ENCODE measurements around the gene KRT85.
A peak's percentile ranks its signal among the peaks of the same experiment; 100 is the strongest.

Gene KRT85

DNA sequence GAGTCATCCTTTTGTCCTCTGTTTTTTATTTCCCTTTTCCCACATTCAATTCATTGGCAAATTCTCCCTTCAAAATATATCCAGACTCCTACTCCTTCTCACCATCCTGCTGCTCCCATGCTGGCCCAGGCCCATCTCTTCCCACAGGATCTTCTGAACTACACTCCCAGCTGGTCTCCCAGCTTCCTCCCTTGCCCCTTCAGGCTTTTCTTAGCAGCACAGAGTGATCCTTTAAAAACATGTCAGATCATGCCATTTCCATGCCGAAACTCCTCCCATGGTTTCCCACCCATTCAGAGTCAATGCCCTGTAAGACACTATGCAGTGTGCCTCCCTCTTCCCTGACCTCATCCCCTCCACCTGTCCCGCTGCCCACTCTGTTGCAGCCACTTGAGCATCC, 20.6 kb upstream of the KRT85 start:
- no peak overlapping the region for H3K27ac ChIP-seq
- TF ChIP-seq, protein P1, sequence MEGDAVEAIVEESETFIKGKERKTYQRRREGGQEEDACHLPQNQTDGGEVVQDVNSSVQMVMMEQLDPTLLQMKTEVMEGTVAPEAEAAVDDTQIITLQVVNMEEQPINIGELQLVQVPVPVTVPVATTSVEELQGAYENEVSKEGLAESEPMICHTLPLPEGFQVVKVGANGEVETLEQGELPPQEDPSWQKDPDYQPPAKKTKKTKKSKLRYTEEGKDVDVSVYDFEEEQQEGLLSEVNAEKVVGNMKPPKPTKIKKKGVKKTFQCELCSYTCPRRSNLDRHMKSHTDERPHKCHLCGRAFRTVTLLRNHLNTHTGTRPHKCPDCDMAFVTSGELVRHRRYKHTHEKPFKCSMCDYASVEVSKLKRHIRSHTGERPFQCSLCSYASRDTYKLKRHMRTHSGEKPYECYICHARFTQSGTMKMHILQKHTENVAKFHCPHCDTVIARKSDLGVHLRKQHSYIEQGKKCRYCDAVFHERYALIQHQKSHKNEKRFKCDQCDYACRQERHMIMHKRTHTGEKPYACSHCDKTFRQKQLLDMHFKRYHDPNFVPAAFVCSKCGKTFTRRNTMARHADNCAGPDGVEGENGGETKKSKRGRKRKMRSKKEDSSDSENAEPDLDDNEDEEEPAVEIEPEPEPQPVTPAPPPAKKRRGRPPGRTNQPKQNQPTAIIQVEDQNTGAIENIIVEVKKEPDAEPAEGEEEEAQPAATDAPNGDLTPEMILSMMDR (IDR thresholded peaks at IDR 0.05) = no peak
- no peak for TF ChIP-seq ZFX (IDR thresholded peaks at IDR 0.05; ENCODE audit: borderline replicate concordance)

DNA sequence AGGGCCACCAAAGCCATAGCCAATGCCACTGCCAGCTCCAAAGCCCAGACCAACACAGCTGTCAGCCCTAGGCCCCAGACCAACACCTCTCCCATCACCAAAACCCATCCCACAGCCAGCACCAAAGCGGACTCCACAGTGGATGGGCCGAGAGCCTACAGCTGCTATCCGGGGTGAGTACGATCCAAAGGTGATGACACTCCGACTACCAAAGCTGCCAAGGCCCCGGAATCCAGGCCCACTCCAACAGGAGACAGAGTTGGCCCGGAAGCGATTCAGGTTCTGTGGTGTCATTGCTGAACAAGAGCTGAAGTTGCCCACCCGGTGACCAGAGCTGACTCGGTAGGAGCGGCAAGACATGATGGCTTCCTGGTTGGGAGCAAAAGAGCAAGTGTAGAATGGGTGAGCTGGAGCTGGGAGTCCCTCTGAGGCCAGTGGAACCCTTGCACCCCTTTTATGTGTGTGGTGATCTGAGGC, 18.0 kb upstream of the KRT85 start, which contains the start of gene KRT84:
KRT84 (minus strand) TSS at position 427 of the 477 bp plus-strand sequence; CDS start at position 360, 67 bp downstream.
- no peak for TF ChIP-seq ZFX (IDR thresholded peaks at IDR 0.05; ENCODE audit: borderline replicate concordance)
- TF ChIP-seq, protein P1 (IDR thresholded peaks at IDR 0.05) = no peak
- H3K27ac ChIP-seq = no peak within 1 kb of the TSS

DNA sequence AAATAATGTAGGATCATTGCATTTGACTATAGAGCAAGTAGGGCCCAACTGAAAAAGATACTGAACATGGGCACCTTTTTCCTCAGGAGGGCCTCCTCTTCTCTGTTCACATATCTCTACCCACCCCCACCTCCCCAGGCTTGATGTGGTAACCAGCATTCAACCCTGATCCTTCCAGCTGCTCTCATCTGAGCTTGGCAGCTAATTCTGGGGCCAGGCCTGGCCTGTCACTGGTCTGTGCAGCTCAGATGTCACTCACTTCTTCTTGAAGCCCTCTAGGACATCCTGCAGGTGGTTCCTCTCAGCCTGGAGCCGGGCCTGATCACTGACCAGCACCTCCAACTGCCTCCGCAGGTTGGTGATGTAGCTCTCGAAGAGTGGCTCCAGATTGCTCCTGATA, 16.1 kb upstream of the KRT85 start:
- TF ChIP-seq, protein P1 (IDR thresholded peaks at IDR 0.05) = no peak
- TF ChIP-seq ZFX (IDR thresholded peaks at IDR 0.05; ENCODE audit: borderline replicate concordance) = no peak
- H3K27ac ChIP-seq = no peak overlapping the region

DNA sequence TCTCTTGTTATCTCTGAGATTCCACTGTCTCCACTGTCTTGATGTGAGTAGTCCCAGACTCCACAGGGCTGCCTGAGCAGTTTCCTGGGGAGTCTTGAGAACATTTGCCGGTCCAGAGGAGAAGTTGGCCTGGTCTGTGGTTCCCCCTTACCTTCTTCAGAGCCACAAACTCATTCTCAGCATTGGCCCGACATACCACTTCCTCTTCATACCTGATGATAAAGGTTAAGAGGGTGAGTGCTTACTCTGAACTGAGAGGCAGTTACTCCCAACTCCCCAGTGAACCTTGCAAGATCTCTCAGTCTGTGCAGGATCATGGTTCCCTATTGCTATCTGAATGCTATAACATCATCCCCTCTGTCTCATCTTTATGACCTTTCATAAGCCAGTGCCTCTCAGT, 15.6 kb upstream of the KRT85 start:
- H3K27ac ChIP-seq = no peak overlapping the region
- TF ChIP-seq ZFX (IDR thresholded peaks at IDR 0.05; ENCODE audit: borderline replicate concordance) = no peak
- TF ChIP-seq, protein P1 (IDR thresholded peaks at IDR 0.05) = no peak

DNA sequence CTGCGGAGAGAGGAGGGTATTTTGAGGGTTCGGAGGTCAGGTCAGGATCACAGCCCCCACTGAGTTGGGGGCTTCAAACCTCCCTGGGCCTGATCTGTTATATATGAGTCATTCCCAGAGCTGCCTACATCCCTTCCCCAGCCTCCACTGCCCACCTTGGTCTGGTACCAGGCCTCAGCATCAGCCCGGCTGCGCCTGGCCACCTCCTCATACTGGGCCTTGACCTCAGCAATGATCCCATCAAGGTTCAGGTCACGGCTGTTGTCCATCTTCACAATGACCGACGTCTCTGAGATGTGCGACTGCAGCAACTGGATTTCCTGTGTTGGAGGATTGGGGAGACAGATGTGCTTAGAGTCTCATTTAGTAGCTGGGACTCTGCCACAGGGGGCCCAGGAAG, 13.9 kb upstream of the KRT85 start:
- TF ChIP-seq, protein P1 (IDR thresholded peaks at IDR 0.05) = no peak
- no peak for TF ChIP-seq ZFX (IDR thresholded peaks at IDR 0.05; ENCODE audit: borderline replicate concordance)
- H3K27ac ChIP-seq = no peak overlapping the region

DNA sequence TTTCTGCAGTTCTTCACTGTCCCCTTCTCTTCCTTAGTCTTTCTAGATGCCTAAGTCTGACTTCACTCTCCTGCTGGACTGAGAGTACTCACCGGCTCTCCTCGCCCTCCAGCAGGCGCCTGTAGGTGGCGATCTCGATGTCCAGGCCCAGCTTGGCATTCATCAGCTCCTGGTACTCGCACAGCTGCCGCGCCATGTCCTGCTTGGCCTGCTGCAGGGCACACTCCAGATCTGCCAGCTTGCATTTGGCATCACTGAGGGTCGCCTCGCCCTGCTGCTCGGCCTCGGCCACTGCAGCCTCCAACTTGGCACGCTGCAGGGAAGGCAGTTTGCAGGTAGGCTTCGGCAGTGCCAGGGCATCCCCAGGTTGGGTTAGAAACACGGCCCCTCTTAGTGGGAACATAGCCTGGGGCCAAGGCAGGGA, 13.0 kb upstream of the KRT85 start:
- H3K27ac ChIP-seq = no peak overlapping the region
- TF ChIP-seq, protein P1 (IDR thresholded peaks at IDR 0.05) = peak; percentile 98
- no peak for TF ChIP-seq ZFX (IDR thresholded peaks at IDR 0.05; ENCODE audit: borderline replicate concordance)

DNA sequence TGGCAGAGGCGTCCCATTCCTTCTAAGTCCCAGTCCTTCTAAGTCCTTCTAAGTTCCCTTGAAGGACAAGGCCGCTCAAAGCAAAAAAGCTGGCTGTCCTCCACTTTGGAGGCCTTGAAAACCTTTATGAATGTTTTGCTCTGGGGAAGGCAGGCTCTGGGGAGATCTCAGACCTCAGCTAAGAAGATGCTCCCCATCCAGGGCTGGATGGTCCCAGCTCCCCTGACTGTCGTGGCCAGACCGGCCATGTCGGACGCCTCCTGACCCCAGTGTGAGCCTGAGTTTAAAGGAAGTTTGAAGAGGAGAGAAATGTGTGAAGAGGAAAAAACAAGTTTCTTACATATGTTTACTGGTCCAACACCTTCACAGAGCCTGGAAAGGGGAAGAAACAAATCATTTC, 12.3 kb upstream of the KRT85 start:
- TF ChIP-seq, protein P1 (IDR thresholded peaks at IDR 0.05) = no peak
- no peak for TF ChIP-seq ZFX (IDR thresholded peaks at IDR 0.05; ENCODE audit: borderline replicate concordance)
- no peak overlapping the region for H3K27ac ChIP-seq

Data from 22Rv1 (cell line).